Right hindlimb (tissue), 1 donor: ENCODE data around the gene ZNF148.

Source experiments
- DNase-seq: peaks from one replicate; pipeline ENCODE4 v3.0.0-alpha.2; 2018

ZNF148 gene

GRCh38 chr3:125186261-125186787 is 188.8 kb downstream of the ZNF148 start:
- peak; percentile 71 for DNase-seq

GRCh38 chr3:125185805-125186204 is 189.3 kb downstream of the ZNF148 start:
- no peak for DNase-seq

- no peak for DNase-seq
Measured at GRCh38 chr3:125179884-125180240, 195.3 kb downstream of the ZNF148 start.

GRCh38 chr3:125179143-125179883 is 195.8 kb downstream of the ZNF148 start:
- no peak for DNase-seq

GRCh38 chr3:125177746-125178145 is 197.4 kb downstream of the ZNF148 start:
- no peak for DNase-seq
